T-helper 2 cell treated with Interferon-gamma antibody and Interleukin-4, amounts not matched to agents 100 ng/mL and 5 ng/mL, for 36 hours (primary cell): Measurements from ENCODE around the gene SH3BP2. TPM values are rescaled to one million over a fixed set of nuclear protein-coding genes. Genes with fewer than 3 reads are reported as not detected.

ENCODE experiments used
- intact Hi-C: fragments of 100-400 bp; cut with micrococcal nuclease; formaldehyde crosslinking; loops from one replicate; pipeline ENCODE4 v1.15.1; 2023
- total RNA-seq: library from RNA; stranded (reverse); gene quantifications from 2 replicates; pipeline ENCODE4 v1.2.3, GENCODE V29; 2022

SH3BP2 gene
- total RNA-seq, 1 donor from 2014 or later: 76.0 TPM

GRCh38 chr4:2848449-2848848 lies 55.6 kb downstream of the SH3BP2 start:
- intact Hi-C loops: loop anchor here (10.0 kb wide), 1 partner anchor 86 kb away; no protein-coding TSS in a partner anchor

- intact Hi-C loops: loop anchor here (10.0 kb wide), 1 partner anchor 85 kb away; no protein-coding TSS in a partner anchor
Measured at GRCh38 chr4:2849267-2850152, 56.6 kb downstream of the SH3BP2 start.

GRCh38 chr4:2850966-2851798 lies 58.3 kb downstream of the SH3BP2 start:
- intact Hi-C loops: no loop called here

DNA sequence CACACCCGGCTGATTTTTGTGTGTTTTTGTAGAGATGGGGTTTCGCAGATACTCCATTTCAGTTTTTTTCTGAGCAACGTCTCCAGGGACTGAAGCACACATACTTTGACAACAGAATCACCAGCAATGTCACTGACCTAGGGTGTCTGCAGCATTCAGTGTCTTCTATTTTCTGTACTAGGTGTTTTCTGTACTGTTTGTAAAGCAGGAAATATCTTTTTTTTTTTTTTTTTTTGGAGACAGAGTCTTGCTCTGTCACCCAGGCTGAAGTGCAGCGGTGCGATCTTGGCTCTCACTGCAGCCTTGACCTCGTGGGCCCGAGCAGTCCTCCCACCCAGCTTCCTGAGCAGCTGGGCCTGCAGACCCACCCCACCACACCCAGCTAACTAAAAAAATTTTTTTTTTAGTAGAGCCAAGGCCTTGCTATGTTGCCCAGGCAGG lies 59.6 kb downstream of the SH3BP2 start:
- intact Hi-C loops: no loop called here

- intact Hi-C loops: no loop called here
Measured at GRCh38 chr4:2855584-2855983, 62.7 kb downstream of the SH3BP2 start.

DNA sequence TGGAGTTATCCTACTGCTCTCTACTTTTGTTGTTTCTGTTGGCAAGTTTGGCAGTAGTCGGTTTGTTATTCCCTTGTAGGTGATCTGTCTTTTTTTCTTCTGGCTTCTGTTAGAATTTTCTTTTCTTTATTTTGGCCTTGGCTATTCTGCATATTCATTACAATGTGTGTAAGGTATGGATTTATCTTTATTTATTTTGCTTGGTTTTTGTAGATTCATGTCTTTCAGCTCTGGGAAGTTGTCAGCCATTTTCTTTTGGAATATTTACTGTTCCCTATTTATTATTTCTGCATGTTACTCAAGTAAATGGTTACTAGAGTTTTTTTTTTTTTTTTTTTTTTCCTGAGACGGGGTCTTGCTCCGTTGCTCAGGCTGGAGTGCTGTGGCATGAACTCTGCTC lies 63.4 kb downstream of the SH3BP2 start:
- intact Hi-C loops: no loop called here

GRCh38 chr4:2857349-2857927 lies 64.6 kb downstream of the SH3BP2 start:
- intact Hi-C loops: no loop called here

- intact Hi-C loops: no loop called here
Measured at GRCh38 chr4:2858451-2859217, 65.7 kb downstream of the SH3BP2 start.

- intact Hi-C loops: no loop called here
Measured at GRCh38 chr4:2859514-2859913, 66.6 kb downstream of the SH3BP2 start.

DNA sequence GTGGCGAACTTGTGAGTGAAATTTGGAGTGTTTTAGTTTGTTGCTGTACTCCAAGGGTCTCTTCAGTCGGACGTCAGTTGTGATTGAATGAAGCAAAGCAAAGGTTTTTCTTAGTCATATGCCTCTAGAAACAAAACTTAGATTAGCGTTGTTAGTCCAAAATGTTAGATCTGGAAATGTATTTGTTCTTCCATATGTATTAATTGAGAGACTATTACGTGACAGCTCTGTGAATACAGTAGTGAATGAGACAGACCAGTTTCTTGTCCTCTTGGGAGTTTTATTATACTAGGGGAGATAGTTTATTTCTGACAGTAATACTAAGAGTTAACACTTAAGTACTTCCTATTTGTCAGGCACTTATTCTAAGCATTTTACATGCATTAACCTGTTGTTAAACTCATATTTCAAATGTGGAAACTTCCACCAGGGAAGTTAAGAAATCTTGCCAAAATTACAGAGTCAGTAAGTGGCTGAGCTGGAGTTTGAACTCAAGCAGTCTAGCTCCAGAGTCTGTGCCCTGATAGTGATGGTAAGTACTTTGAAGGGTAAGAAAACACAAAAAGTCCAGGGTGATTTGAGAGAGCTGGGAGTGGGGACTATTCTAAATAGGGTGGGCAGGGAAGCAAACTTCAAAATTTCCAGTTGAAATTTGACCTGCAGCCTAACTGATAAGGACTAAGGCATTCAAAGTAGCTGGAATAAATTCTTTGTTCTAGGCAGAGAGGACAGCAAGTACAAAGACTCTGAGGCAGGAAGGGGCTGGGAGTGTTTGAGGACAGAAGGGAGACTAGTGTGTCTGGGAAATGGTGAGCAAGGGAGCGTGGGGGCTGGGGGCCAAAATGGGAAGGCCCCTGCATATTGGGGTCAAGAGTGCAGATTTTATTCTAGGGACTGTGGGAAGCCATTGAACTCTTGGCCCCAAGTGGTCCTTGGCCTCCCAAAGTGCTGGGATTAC lies 67.8 kb downstream of the SH3BP2 start:
- intact Hi-C loops: no loop called here

DNA sequence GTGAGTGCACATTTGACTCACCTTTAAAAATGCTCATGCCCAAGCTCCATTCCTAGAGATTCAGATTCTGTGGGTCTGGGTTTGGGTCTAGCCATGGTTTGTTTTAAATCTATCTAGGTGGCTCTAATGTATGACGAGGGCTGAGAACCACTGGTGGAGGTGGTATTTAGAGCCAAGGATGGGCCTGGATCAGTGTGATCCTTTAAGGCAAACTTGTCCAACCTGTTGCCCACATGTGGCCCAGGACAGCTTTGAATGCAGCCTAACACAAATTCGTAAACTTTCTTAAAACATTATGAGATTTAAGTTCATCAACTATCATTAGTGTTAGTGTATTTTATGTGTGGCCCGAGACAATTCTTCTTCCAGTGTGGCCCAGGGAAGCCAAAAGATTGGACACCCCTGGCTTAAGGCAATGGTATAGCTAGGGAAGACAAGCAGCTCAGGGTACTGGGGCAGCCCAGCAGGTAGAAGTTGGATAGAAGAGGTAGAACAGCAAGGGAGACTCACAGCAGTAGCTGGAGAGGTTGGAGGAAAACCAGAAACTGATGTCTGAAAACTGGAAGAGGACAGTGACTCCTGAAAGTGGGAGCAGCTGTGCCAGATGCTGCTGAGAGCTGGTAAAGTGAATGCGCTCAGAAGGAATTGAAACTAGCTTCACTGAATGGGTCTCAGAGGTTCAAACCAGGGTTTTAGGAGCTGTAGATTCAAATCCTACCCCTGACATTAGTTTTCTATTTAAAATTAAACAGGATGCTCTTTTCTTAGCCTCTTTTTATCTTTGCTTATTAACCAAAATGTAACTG lies 68.9 kb downstream of the SH3BP2 start:
- intact Hi-C loops: no loop called here

GRCh38 chr4:2862528-2862927 lies 69.6 kb downstream of the SH3BP2 start:
- intact Hi-C loops: no loop called here

DNA sequence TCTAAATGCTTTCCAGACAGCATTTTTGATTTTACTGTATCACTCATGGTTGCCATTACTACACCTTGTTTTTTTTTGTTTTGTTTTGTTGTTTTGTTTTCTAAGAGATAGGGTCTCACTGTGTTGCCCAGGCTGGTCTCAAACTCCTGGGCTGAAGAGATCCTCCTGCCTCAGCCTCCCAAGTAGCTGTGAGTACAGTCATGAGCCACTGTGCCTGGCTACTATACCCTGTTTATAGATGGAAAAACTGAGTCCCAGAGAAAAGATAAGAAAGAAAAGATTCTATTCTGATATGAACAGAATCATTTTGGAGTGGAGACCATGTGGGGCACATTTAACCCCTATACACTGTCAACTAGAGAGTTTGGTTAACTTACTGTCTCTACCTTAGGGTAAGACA lies 70.8 kb downstream of the SH3BP2 start:
- intact Hi-C loops: no loop called here

GRCh38 chr4:2865196-2865780 lies 72.4 kb downstream of the SH3BP2 start:
- intact Hi-C loops: no loop called here

DNA sequence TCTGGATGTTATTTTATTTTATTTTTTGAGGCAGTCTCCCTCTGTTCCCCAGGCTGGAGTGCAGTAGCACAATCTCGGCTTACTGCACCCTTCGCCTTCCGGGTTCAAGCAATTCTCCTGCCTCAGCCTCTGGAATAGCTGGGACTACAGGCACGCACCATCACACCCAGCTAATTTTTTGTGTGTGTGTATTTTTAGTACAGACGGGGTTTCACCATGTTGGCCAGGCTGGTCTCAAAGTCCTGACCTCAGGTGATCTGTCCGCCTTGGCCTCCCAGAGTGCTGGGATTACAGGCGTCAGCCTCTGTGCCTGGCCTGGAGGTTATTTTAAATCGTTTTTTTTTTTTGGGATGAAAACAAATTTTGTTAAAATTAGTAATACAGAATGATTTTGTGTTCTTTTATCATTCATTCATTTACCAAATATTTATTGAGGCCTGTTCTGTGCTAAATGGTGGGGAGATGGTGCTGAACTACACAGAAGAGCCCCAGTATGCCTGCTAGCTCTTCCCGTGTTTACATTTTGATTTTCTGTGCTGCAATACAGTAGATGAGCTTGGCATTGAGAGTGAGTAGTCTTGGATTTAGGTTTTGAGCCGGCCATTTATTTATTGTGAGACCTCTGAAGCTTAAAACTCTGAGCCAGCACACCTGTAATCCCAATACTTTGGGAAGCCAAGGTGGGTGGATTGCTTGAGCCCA lies 73.4 kb downstream of the SH3BP2 start:
- intact Hi-C loops: no loop called here

DNA sequence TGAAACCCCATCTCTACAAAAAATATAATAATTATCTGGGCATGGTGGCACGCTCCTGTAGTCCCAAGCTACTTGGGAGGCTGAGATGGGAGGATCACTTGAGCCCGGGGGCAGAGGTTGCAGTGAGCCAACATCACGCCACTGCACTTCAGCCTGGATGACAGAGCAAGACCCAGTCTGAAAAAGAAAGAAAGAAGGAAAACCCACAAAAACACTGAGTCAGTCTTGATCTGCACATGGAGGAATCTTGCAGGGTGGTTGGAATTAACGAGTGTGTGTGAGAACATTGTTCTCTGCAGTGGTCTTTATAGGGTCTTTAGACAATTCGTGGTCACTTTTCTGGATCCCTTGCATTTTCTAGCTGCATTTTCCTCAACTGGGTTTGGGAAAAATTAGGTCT lies 74.0 kb downstream of the SH3BP2 start:
- intact Hi-C loops: no loop called here

- intact Hi-C loops: no loop called here
Measured at GRCh38 chr4:2867758-2868491, 75.0 kb downstream of the SH3BP2 start.
